IPS DF 6.9 (cell line): ENCODE results near the gene TOMM20.
"Not testable (repeated sequence)": the region's sequence is repeated elsewhere in the genome, so short reads cannot be mapped to it uniquely, and the experiment has no call there.

Experiments used
- DNase-seq: peaks from one replicate; pipeline ENCODE4 v3.0.0-alpha.2; 2013; ENCODE audit warnings: low read depth, low spot score
- H3K27ac ChIP-seq: one replicate; pipeline ENCODE4 v1.5.1; 2013; ENCODE audit warnings: low read length, control low read depth
- H3K27me3 ChIP-seq: 2 replicates; pipeline ENCODE4 v1.6.1; 2013; ENCODE audit warnings: mild to moderate bottlenecking, low read length; ENCODE audit not compliant: control insufficient read depth, insufficient read depth
- H3K36me3 ChIP-seq: 2 replicates; pipeline ENCODE4 v1.6.1; 2013; ENCODE audit warnings: low read length; ENCODE audit not compliant: control insufficient read depth, insufficient read depth
- H3K4me1 ChIP-seq: 2 replicates; pipeline ENCODE4 v1.6.1; 2013; ENCODE audit warnings: low read length; ENCODE audit not compliant: control insufficient read depth, insufficient read depth
- H3K4me3 ChIP-seq: 2 replicates; pipeline ENCODE4 v1.5.1; 2013; ENCODE audit warnings: mild to moderate bottlenecking, low read length
- H3K9me3 ChIP-seq: 2 replicates; pipeline ENCODE4 v1.6.1; 2013; ENCODE audit warnings: low read length, inconsistent platforms; ENCODE audit not compliant: control insufficient read depth, insufficient read depth
- WGBS: extraction: QIAGEN DNeasy Blood & Tissue Kit; methylation state at CpG from one replicate; pipeline ENCODE4 v1.1.7; 2013; ENCODE audit warnings: mixed read lengths, missing lambda C conversion rate; ENCODE audit not compliant: insufficient read length, insufficient coverage; 5-methylcytosine and 5-hydroxymethylcytosine counted together

TOMM20 gene

DNA sequence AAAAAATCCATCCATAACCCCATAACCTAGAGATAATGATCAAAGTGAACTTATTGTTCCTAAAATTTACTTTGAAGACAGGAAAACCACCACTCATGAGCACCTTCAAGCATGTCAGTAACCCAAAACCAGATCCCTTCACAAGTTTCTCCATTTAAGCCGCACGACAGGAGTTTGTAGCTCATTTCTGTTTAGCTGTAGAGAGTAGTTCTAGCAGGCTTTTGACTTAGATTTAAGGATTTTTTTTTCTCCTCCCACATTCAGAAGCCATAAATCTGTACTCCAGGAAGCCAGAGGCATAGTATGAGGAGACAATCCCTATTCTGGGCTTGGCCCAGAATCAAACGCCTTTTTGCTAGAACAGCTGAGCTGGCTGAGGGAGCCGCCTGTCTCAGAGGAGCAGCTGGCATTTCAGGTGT is 25.6 kb downstream of the TOMM20 start:
- no peaks in the 10 kb centered on the region for H3K27me3 ChIP-seq
- no peak for DNase-seq
- H3K27ac ChIP-seq: no peak overlapping the region
- no peaks in the 10 kb centered on the region for H3K36me3 ChIP-seq
- no CpG with 5 or more reads among the region's 4 CpGs for WGBS
- H3K9me3 ChIP-seq: no peaks in the 10 kb centered on the region
- no peaks in the 10 kb centered on the region for H3K4me1 ChIP-seq
- H3K4me3 ChIP-seq: no peak overlapping the region

DNA sequence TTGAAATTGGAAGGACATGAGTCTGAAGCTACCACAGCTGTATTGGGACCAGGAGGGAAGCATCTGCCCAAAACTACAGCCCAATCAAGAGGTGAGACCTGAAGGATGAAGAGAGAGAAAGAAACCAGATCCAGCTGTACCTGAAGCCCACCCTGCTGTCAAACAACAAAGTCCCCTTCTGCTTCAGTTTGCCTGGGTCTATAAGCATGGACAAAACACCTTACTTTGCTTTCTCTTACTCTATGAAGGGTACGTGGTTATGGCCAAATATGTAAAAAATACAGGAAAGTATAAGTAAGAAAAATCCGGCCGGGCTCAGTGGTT is 26.4 kb downstream of the TOMM20 start:
- Histone ChIP-seq H3K4me1 (no peaks in the 10 kb centered on the region), H3K27me3 (no peaks in the 10 kb centered on the region), H3K27ac (no peak overlapping the region), H3K36me3 (no peaks in the 10 kb centered on the region), H3K4me3 (no peak overlapping the region), H3K9me3 (no peaks in the 10 kb centered on the region)
- WGBS: no CpG with 5 or more reads among the region's 3 CpGs
- DNase-seq: no peak

DNA sequence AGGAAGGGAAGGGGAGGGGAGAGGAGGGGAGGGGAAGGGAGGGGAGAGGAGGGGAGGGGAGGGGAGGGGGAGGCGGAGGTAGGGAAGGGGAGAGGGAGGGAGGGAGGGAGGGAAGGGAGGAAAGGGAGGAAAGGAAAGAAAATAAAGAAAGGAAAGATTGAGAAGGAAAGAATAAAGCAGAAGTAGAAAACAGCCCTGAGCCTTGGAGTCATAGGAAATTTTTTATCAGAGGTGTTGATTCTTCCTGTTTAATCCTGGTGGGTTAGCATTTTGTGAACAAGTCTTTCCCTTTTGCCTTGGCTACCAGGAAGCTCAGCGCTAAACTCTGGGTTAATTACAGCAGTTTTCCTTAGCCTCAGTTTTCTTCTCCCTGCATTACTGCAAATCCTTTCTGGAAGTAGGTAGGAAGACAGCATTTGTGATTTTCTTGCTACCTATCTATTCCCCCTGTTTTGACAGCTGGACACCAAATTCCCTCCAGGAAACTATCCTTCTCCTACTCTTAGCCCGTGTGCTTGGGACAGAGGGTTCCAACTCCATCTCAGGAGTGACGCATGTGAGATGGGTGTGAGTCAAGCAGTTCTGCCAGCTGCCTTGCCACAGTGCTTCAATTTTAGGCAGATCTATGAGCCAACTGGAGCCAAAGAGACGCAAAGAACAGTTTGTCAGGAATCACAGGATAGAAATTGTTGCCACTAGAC is 26.9 kb downstream of the TOMM20 start:
- Histone ChIP-seq H3K27me3 (no peaks in the 10 kb centered on the region), H3K36me3 (no peaks in the 10 kb centered on the region), H3K4me3 (no peak overlapping the region), H3K4me1 (no peaks in the 10 kb centered on the region), H3K9me3 (no peaks in the 10 kb centered on the region), H3K27ac (no peak overlapping the region)
- DNase-seq: no peak
- 100% methylated on average over 1 of the region's 5 CpGs for WGBS

DNA sequence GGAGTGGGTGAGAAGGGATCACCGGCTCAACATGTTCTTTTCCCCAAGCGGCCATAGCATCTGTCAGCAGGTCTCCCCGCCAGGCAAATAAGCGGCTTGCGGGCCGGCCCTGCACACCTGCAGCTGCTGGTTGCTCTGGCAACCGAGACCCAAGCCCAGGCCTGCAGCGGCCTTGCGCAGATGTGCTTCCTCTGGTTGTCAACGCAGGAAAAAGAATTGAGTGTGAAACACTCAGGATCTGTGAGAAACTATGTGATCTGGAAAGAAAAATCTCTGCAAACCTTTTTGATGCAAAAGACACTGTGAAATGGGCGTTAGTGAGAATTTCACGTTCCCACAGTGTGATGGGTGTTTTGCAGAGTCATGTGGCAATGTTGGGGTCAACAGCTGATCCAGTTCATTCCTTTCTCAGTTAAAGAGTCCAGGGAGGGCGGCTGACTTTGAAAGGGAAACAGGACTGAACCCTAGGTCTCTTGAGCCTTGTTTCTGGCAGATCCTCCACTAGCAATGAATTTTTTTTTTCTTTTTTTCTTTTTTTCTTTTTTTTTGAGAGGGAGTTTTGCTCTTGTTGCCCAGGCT is 28.4 kb downstream of the TOMM20 start:
- no peaks in the 10 kb centered on the region for H3K36me3 ChIP-seq
- no CpG with 5 or more reads among the region's 13 CpGs for WGBS
- no peak for DNase-seq
- no peak overlapping the region for H3K27ac ChIP-seq
- H3K4me1 ChIP-seq: no peaks in the 10 kb centered on the region
- no peak overlapping the region for H3K4me3 ChIP-seq
- H3K9me3 ChIP-seq: no peaks in the 10 kb centered on the region
- H3K27me3 ChIP-seq: no peaks in the 10 kb centered on the region

DNA sequence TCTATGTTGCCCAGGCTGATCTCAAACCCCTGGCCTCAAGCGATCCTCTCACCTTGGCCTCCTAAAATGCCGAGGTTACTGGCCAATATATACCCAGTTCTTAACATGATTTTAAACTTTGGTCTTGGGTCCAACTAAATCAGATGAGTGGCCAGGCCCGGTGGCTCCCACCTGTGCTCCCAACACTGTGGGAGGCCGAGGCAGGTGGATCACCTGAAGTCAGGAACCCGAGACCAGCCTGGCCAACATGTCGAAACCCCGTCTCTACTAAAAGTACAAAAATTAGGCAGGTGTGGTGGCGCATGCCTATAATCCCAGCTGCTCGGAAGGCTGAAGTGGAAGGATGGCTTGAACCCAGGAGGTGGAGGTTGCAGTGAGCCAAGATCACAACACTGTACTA is 29.6 kb downstream of the TOMM20 start:
- no CpG with 5 or more reads among the region's 9 CpGs for WGBS
- Histone ChIP-seq H3K27me3 (no peaks in the 10 kb centered on the region), H3K9me3 (no peaks in the 10 kb centered on the region), H3K36me3 (no peaks in the 10 kb centered on the region), H3K4me1 (no peaks in the 10 kb centered on the region), H3K4me3 (no peak overlapping the region), H3K27ac (no peak overlapping the region)
- DNase-seq: no peak

DNA sequence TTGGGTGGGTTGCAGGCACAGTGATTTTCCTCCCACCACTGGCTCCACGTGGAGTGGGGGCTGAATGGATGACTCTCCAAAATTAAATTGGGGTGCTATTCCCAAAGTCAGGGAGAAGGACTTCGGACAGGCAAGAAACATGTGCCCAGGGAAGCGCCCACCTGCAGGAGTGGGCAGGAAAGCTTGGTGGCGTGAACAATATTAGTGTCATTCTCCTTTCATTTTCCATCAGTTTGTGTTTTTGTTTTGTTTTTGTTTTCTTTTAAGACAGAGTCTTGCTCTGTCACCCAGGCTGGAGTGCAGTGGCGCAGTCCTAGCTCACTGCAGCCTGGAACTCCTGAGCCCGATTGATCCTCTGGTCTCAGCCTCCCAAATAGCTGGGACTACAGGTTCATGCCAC is 30.1 kb downstream of the TOMM20 start:
- Histone ChIP-seq H3K4me3 (no peak overlapping the region), H3K4me1 (peaks cover under 1% of the 10 kb centered on the region; the same call in 1 of the 2 replicates), H3K27ac (no peak overlapping the region), H3K9me3 (no peaks in the 10 kb centered on the region), H3K27me3 (no peaks in the 10 kb centered on the region), H3K36me3 (no peaks in the 10 kb centered on the region)
- no peak for DNase-seq
- no CpG with 5 or more reads among the region's 6 CpGs for WGBS

DNA sequence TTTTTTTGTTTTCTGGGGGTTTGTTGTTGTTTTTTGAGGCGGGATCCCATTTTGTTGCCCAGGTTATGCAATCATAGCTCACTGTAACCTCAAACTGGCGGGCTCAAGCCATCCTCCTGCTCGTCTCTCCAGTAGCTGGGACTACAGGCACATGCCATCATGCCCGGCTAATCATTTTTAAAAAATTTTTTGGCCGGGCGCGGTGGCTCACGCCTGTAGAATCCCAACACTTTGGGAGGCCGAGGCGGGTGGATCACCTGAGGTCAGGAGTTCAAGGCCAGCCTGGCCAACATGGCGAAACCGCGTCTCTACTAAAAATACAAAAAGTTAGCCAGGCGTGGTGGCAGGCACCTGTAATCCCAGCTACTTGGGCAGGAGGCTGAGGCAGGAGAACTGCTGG is 31.1 kb downstream of the TOMM20 start:
- not testable (repeated sequence) for H3K27ac ChIP-seq, H3K4me3 ChIP-seq, H3K27me3 ChIP-seq, H3K36me3 ChIP-seq, H3K4me1 ChIP-seq, H3K9me3 ChIP-seq, DNase-seq
- no CpG with 5 or more reads among the region's 14 CpGs for WGBS

DNA sequence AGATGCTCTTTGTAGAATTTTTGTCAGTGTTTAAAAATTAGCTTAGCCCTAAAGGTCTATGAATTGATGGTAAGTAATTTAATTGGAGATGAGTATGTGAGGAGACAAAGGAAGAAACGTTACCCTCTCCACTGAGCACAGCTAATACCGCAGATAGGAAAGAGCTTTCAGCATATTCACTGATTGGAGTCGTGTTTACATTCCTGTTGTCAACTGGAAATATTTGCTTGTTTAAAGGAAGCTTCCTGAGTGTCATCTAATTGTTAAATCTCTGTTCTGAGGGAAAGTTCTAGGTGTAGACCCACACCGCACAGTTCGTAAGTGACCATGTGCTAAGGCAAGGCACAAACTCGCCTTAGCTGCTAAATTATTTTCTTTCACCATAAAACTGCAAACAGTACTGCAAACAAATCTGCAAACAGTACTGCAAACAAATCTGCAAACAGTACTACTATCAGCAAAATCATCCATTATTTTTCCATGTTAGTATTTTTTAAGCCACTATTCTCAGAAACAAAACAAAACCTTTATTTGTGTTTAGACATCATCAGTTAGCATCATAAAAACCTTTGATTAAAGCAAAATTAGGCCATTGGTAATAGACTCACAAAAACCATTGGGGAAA is 32.6 kb downstream of the TOMM20 start:
- no peak overlapping the region for H3K27ac ChIP-seq
- no CpG with 5 or more reads among the region's 6 CpGs for WGBS

DNA sequence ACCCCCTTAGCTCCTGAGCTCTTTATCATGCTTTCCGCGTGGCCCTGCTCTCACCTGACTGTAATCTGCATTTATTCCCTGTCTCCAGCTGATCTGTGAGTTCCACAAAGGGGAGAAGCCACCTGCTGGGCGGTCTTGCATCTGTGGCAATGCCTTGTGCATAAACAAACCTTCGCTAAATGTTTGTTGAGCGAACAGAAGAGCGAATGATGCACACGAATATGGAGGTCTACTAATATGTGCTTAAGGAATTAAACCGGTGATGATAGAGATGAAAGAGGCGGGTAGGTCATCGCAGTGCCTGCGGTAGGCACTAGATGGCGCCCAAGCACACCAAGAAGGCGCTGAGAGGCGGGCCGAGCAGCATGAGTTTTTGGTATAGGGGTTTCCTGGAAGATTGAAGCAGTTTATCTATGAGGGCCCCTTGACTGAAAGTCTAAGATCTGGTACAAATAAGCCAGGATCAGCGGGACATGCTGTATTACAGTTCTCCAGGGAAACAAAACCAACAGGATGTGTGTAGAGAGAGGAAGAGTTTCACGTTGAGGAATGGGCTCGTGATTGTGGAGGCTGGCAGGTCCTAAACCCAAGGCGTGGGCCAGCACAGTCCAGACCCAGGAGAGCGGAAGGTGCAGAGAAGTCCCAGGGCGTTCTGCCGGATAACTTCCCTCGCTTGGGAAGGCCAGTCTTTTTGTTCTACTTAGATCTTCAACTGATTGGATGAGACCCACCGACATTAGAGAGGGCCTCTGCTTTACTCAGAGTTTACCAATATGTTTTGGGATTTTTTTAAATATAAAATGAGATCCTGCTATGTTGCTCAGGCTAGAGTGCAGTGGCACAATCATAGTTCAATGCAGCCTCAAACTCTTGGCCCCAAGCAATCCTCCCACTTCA is 34.7 kb downstream of the TOMM20 start:
- Histone ChIP-seq H3K4me3 (peak overlapping the region; percentile 8; the same call in 1 of the 2 replicates), H3K9me3 (no peaks in the 10 kb centered on the region), H3K27me3 (no peaks in the 10 kb centered on the region), H3K4me1 (peaks cover 14% of the 10 kb centered on the region; the same call in 1 of the 2 replicates), H3K27ac (no peak overlapping the region), H3K36me3 (no peaks in the 10 kb centered on the region)
- DNase-seq: no peak
- WGBS: no CpG with 5 or more reads among the region's 24 CpGs

More for the DNA sequence above, 32.6 kb downstream of the TOMM20 start:
- no peaks in the 10 kb centered on the region for H3K36me3 ChIP-seq
- peaks cover 7% of the 10 kb centered on the region; the same call in 1 of the 2 replicates for H3K4me1 ChIP-seq
- DNase-seq: no peak
- H3K9me3 ChIP-seq: no peaks in the 10 kb centered on the region
- H3K27me3 ChIP-seq: no peaks in the 10 kb centered on the region
- H3K4me3 ChIP-seq: no peak overlapping the region

DNA sequence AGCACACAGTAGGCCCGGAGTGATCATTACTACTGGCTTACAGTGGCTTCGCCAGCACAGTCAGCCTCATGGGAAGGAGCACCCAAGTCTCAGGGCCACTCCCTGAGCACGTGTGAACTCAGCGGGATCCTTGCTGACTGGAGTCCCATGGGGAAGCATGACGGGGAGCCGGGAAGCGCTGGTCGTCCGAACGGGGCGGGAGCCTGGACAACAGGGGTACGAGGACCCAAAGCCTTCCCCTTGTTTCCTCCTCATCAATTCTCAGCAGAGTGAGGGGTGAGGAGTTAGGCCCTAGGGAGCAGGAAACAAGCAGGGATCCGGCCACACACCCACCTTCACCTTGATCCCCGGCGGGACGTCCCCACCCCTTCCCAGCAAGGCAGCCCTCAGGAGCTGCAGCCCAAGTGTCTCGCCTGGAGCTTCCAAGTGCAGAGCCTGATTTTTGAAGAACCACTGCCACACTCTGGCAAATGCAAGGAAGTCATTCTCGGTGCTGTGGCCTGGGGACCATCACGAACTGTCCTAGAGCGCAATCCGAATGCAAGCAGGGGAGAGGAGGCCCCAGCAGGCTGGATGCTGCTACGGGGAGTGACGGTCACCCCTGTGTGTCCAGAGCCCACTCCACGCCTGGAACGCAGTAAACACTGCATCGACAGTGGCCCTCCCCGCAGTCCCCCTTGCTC is 35.5 kb downstream of the TOMM20 start:
- Histone ChIP-seq H3K9me3 (no peaks in the 10 kb centered on the region), H3K27ac (no peak overlapping the region), H3K27me3 (no peaks in the 10 kb centered on the region), H3K4me1 (peaks cover 14% of the 10 kb centered on the region; the same call in 1 of the 2 replicates), H3K4me3 (peak overlapping the region; percentile 8; the same call in 1 of the 2 replicates), H3K36me3 (no peaks in the 10 kb centered on the region)
- no peak for DNase-seq
- WGBS: no CpG with 5 or more reads among the region's 27 CpGs
